GM19438 (cell line): Measurements from ENCODE around the gene TMEM123.

Experiments used
- ATAC-seq: cut with Tn5 transposase; IDR thresholded peaks from one replicate; pipeline ENCODE4 v1.9.1; 2021; ENCODE audit warnings: low read depth; ENCODE audit not compliant: unreplicated experiment

Gene TMEM123

GRCh38 chr11:102428696-102429095 is 23.9 kb downstream of the TMEM123 start:
- ATAC-seq, result no peak

- ATAC-seq, result no peak
Observed at GRCh38 chr11:102427068-102427467, 25.5 kb downstream of the TMEM123 start.

- ATAC-seq, result no peak
Observed at GRCh38 chr11:102426570-102426969, 26.0 kb downstream of the TMEM123 start.

GRCh38 chr11:102426000-102426399 is 26.6 kb downstream of the TMEM123 start:
- no peak for ATAC-seq

GRCh38 chr11:102423936-102424335 is 28.6 kb downstream of the TMEM123 start:
- ATAC-seq, result no peak

- ATAC-seq, result no peak
Observed at GRCh38 chr11:102422817-102423712, 29.5 kb downstream of the TMEM123 start.

GRCh38 chr11:102421261-102421660 is 31.3 kb downstream of the TMEM123 start:
- no peak for ATAC-seq

- peak; percentile 67 for ATAC-seq
Observed at GRCh38 chr11:102420547-102420946, 32.0 kb downstream of the TMEM123 start.

- ATAC-seq, result no peak
Observed at GRCh38 chr11:102419181-102419580, 33.4 kb downstream of the TMEM123 start.

GRCh38 chr11:102416976-102417375 is 35.6 kb downstream of the TMEM123 start:
- ATAC-seq, result no peak

GRCh38 chr11:102415304-102415916 is 37.2 kb downstream of the TMEM123 start:
- ATAC-seq, result no peak

GRCh38 chr11:102414559-102414958 is 38.0 kb downstream of the TMEM123 start:
- ATAC-seq, result no peak

- ATAC-seq, result no peak
Observed at GRCh38 chr11:102413497-102413896, 39.1 kb downstream of the TMEM123 start.

- ATAC-seq, result no peak
Observed at GRCh38 chr11:102411142-102411541, 41.4 kb downstream of the TMEM123 start.

GRCh38 chr11:102410382-102410784 is 42.2 kb downstream of the TMEM123 start:
- ATAC-seq, result no peak

- ATAC-seq, result no peak
Observed at GRCh38 chr11:102408339-102408738, 44.2 kb downstream of the TMEM123 start.

GRCh38 chr11:102407901-102408300 is 44.7 kb downstream of the TMEM123 start:
- ATAC-seq, result no peak

GRCh38 chr11:102406099-102406498 is 46.5 kb downstream of the TMEM123 start:
- ATAC-seq, result no peak

GRCh38 chr11:102405501-102405900 is 47.1 kb downstream of the TMEM123 start:
- no peak for ATAC-seq

GRCh38 chr11:102402548-102402947 is 50.0 kb downstream of the TMEM123 start:
- no peak for ATAC-seq

GRCh38 chr11:102401905-102402304 is 50.7 kb downstream of the TMEM123 start:
- ATAC-seq, result no peak

- no peak for ATAC-seq
Observed at GRCh38 chr11:102400603-102401002, 52.0 kb downstream of the TMEM123 start.
